Pulmonary artery endothelial cell (primary cell): ENCODE measurements around the gene PPT2. TPM values are rescaled to one million over a fixed set of nuclear protein-coding genes. Genes with fewer than 3 reads are reported as not detected.
A peak's percentile ranks its signal among the peaks of the same experiment; 100 is the strongest.
"Not testable (repeated sequence)": the region's sequence is repeated elsewhere in the genome, so short reads cannot be mapped to it uniquely, and the experiment has no call there.

ENCODE experiments used
- DNase-seq: peaks from one replicate; pipeline ENCODE4 v3.0.0-alpha.2; 2011; ENCODE audit warnings: low read depth, low spot score
- total RNA-seq: library from RNA; depleted of rRNA; stranded (reverse); fragments of >200 nt; gene quantifications from 2 replicates; pipeline ENCODE4 v1.2.3, GENCODE V29; 2014

PPT2 gene
- total RNA-seq, 1 donor from 2014 or later: 69.7 TPM

DNA sequence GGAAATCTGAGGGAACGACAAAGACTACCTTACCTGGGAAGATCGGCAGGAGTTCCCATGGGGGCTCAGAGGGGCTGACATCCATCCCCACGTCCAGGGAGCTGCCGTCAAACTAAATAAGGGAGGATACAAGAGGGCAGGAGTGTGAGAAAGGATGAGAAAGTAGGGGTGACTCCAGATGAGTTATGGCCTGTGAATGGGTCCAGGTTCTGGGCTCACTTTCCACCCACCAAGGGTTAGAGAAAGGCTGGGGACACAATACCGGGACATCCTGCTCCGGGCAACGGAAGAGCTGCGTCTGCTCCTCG lies 26.6 kb upstream of the PPT2 start:
- no peak for DNase-seq

DNA sequence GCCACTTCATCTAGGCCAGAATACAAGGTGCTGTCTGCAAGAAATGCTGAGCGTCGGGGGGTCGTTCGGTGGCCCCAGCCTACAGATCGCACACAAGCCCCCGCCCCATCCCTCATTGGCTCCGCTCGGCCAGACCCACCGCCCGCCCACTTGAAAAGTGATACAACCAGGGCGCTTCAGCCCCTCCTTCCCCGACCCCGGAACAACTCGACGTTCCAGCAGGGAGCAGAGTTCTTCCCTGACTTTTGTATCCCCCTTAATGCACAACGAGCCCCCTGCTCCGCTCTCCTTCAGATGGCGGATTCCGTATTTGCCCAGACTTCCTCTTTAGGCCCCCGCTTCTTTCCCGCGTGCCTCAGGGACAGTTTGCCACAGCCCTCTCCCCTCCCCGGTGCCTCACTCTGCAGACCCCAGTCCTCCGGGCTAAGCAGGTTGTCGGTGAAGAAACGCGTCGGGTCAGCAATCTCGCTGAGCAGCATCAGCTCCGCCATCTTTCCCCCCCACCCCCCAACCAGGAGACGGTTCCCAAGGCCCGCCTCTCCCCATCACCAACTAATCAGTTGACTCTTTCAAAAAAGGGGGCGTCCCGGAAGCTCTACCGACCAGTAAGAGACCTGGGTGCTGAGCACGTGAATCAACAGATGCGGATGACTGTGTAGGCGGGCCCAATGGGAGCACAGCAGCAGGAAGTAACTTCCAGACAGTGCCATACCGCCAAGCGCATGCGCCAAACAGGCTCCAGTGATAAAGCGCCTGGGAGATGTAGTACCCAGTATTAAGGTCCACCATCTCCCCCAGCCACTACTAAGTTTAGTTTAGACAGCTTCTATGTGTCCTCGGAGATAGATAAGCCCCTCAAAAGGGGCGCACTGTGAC lies 26.0 kb upstream of the PPT2 start, which contains the start of gene ATF6B:
ATF6B (minus strand) TSS at position 530 of the 876 bp plus-strand sequence; CDS start at position 491, 39 bp downstream.
- DNase-seq: peak; percentile 99

DNA sequence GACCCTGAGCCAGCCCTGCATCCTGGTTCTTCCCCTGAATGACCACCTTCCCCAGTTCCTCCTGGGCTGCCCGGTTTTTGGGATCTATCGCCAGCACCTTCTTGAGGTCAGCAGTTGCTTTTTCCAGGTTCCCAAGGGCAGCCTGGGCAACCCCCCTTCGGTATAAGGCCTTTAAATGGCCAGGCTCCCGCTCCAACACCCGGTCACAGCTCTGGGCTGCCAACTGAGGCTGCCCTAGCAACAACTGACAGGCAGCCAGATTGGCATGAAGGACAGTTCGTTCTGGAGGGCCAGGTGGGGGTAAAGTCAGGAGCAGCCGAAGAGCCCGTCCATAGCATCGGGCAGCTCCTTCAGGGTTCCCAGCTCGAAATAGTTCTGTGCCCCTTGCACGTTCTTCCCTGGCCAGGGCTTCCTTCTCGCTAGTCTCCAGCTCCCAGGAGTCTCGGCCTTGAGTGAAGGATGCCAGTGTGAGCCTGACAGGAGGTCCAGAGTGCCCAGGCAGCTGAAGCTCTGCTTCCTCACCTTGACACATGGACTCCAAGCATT lies 25.1 kb upstream of the PPT2 start:
- DNase-seq: no peak

DNA sequence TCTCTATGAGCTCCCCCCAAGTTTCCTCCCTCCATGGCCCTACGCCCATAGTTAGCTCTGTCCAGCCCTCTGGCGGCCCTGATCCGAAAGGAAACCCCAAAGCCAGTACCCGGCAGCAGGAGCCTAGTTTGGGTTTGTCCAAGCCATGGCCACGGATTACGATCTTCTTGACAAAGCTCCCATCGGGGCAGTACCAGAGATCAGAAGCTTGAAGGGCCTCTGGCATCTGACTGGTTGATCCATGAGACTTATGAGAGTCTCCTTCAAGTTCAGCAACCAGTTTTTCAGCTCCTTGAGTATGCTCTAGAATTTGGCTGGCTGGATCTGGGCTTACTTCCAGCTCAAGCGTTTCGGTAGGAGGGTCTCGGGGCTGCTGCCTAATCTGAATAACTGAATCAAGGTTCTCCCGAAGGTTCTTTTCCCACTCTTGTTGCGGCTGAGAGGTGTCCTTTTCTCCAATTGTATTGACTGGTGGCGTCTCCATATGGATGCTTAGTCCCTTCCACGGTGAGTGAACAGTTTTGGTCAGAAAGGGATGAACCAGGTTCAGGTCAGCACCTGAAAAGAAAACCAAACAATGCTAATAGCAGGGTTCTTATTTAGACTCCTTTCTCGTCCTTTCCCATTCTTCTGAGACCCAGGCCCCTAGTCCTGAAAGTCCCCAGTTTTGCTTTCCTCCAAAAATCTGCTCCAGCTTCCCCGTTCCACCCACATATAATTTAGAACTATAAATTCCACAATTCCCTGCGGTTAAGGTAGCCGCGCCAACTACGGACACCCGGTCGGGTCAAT lies 24.4 kb upstream of the PPT2 start:
- no peak for DNase-seq

DNA sequence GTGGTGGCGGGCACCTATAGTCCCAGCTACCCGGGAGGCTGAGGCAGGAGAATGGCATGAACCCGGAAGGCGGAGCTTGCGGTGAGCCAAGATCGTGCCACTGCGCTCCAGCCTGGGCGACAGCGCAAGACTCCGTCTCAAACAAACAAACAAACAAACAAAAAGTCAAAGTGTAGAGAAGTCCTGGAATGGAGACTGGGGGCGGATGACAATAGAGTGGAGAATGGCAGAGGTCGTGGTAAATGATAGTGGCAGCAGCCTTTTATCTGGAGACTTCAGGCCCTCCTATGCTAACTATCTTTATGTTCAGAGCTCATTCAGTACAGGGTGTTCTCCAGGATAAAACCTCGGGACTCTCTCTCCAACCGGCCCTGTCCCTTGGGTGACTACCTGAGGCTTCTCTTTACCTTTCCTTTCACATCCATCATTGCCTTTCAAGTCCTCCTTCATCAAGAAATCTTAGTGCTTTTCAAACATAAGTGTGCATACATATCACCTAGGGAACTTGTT lies 22.4 kb upstream of the PPT2 start:
- no peak for DNase-seq

DNA sequence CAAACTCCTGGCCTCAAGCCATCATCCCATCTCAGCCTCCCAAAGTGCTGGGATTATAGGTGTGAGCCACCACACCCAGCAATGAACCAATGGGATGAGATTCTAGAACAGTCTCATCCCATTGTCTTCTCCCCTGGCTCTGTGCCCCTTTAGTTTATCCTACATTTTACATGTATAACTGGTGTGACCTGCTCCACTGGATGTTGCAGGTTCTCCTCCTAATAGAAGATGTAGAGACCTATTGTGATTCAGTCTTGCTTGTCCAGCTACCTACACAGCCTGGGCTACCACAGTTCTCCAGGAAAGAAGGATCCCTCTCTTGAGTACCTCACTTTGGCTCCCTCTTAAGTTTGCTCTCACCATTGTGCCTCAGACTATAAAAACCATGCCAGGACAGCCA lies 21.8 kb upstream of the PPT2 start:
- DNase-seq: no peak

DNA sequence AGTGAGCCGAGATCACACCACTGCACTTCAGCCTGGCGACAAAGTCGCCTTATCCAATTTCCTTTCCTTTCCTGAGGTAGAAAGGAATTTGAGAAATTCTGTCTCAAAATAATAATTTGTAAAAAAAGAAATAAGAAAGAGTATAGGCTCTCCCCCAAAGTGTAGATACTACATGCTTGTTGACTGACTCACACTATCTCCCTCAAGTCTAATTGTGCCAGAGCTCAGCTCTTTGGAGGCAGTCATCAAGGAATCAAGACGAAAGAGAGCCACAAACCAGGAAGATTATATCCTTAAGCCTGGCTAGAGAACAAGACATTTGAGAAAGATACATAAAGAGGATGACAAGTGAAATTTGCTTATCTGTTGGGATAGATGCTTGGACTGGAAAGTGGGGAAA lies 20.2 kb upstream of the PPT2 start:
- no peak for DNase-seq

DNA sequence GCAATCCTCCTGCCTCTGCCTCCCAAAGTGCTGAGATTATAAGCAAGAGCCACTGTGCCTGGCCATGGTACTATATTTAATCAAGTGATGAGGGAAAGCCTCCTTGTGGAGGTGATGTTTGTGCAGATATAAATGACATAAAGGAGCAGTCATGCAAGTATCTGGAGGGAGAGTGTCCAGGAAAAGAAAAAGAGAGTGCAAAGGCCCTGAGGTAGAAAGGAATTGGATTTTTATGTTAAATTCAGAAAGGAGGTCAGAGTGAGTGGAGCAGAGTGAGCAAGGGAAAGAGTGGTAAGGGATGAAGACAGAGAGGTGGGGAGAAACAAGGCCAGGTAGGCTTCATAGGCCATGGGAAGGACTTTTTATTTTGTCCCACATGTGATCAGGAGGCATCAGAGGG lies 16.5 kb upstream of the PPT2 start:
- no peak for DNase-seq

DNA sequence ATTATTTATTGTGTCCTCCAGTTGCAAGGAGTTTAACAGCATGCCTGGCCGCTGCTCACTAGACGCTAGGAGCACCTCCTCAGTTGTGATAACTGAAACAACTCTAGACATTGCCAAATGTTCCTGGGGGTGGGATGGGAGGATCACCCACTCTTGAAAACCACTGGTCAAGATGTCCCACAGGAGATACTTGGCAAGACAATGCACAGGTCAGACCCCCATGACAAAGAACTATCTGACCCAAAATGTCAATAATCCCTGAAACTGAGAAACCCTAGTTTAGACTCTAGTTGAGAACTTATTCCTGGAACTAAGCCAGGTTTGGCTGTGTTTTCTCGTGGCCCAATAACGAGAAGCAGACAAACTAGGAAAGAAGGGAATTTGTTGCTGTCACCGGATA lies 14.4 kb upstream of the PPT2 start:
- DNase-seq: no peak

DNA sequence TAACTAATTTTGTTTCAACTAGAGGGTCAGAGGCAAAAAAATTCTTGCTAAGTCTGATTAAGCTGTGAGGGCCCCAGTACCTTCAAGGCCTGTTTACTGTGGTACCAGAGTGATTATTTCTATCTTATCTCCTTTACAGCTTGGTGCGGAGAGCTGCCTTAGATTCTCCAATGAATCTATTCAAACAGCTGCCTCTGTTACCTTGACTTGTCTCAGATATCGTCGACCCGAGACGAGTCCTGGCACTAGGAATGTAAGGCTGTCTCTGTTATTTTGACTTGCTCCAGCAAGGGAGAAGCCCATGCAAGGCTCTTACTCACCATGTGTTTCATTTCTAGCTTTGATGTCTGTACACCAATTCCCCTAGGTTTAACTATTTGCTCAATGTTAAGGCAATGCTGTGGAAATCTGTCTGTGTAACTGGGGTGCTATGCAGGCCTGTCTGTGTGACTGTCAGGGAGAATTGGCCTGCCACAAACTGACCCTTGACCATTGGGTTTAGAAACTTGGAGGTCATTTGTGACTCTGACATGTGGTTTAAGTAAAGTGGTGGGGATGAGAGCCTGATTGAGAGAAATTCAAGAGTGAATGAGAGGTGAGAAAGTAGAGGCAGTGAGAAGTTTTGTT lies 13.4 kb upstream of the PPT2 start:
- DNase-seq: no peak

DNA sequence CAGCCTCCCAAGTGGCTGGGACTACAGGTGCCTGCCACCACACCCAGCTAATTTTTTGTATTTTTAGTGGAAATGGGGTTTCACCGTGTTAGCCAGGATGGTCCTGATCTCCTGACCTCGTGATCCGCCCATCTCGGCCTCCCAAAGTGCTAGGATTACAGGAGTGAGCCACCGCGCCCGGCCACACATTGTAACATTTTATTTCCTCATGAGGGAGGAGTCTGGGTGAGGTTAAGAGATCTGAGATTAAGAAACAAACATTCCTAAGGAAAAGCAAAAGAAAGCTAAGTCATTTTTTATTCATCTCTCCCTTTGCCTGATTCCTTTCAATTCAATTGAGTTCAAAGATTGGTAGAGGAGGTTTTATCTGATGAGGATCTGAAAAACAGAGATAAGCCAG lies 9.7 kb upstream of the PPT2 start:
- DNase-seq: not testable (repeated sequence)

DNA sequence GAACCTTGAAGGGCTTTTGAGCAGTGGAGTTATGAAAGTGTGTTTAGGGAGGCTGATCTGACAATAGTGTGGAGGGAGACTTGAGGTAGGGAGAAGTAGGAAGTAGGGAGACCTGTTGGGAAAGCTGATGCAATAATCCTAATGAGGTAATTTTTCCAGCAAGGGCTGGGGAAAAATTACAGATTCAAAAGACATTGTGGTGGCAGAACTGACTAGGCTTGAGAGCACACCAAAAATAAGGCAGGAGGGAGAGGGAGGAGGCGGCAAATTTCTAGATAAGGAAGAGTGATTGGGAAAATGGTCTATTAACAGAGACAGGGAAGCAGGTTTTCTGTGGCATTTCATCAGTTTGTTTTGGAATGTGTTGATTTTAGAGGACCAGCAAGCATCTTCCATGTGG lies 7.7 kb upstream of the PPT2 start:
- no peak for DNase-seq

DNA sequence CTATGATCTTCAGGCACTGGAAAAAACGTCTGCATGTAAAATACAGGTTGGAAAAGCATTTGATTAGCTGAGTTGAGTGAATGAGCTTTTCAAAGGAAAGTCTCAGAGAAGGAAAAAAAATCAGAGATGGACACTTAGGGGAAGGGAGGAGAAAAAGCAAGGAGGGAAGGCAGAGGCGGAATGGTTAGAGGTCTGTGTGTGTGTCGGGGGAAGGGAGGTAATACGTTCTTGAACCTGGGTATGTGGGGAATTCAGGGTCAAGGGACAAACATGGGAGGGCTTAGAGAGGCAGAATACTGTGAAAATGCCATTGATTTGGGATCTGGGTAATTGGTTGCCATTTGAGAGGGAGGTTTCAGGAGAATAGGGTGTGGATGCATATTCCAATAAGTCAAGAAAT lies 7.3 kb upstream of the PPT2 start:
- no peak for DNase-seq

DNA sequence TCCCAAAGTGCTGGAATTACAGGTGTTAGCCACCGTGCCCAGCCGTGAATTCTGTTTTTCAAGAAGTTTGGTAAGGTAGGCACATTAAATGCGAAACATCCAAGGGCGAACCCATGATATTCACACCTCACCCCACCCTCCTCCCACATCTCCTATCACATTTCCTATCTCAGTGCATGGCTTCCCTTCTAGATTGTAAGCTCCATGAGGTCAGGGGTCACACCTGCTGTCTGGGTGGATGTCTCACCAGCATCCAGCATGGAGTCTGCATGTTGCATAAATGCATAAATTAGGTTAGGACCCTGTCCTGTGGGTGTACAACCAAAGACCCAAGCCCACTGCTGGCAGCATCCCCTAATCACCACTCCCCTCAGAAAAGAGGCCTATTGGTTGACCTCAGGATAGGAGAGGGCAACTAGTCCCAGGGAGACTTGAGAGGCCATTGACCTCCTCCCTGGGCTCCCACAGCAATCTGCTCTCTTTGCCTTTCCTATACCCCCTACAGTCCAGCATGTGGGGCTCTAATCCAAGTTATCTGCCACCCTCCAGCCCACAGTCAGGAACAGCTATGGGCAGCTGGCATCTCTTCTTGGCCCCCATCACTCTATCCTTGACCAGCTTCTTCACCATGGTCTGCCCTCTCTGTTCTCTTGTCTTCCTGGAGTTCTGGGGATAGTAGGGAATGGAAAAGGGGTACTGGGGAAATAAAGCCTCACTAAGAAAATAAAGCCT lies 6.4 kb upstream of the PPT2 start:
- no peak for DNase-seq

DNA sequence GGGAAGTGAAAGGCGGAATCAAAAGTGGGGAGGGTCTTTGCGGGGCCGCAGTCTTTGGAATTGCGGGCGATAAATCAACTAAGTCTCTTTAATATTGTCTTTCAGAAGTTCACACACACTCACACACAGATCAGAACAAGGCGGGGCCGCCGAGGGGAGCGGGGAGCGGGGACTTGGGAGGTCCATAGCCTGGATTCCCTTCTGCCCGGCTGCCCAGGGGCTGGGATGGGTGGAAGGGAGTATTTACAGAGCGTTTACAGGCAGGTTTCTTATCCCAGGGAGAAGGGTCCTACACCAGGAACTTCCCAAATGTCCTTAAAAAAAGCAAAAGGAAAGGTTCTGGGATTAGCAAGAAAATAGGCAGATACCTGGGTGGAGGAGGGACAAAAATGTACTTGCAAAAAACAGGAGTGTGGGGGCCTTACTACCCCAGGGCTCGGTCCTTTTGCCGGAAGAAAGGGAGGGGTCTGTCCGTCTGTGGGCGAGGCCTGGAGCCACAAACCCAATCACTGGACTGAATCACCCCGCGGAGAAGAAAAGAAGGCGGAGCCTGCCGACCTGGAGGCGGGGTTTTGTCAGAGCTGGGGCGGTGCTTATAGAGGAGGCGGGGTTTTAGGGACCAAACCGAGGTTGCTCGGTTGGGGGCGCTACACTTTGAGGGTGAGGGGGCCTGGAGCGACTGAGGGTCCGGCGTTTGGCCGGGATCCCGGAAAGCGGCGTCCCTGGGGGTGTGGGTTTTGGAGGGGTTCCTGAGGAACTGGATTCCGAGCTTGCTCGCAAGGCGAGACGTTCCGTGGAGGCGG lies 5.5 kb upstream of the PPT2 start:
- no peak for DNase-seq

DNA sequence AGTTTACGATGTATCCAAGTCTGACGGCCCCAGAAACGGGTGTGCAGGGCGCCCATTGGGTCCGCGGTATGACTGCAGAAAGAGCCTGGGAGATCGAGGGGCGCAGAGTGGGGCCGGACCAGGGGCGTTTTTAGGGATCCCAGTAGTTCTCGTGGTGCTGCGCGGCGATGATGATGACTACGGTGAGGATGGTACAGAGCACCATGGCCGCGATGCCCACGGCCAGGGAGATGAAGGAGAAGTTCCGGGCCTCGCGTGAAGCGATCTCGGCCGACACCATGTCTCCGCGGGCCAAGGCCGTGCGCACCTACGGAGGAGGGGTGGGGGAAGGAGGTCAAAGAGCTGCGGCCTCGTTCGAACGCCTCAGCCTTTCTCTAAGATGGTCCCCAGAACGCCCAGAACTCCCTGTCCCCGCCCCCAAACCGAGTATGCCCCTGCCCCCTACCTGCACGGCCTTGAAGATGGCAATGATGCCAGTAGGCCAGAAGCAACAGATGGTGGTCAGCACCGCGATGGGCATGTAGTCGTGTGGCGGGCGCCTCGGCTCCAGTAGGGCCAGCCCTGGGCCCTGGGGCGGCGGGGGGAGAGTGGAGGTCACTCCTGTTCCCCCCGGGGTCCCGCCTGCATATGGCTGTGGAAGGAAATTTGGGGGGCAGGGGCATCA lies 4.7 kb upstream of the PPT2 start:
- DNase-seq: no peak

DNA sequence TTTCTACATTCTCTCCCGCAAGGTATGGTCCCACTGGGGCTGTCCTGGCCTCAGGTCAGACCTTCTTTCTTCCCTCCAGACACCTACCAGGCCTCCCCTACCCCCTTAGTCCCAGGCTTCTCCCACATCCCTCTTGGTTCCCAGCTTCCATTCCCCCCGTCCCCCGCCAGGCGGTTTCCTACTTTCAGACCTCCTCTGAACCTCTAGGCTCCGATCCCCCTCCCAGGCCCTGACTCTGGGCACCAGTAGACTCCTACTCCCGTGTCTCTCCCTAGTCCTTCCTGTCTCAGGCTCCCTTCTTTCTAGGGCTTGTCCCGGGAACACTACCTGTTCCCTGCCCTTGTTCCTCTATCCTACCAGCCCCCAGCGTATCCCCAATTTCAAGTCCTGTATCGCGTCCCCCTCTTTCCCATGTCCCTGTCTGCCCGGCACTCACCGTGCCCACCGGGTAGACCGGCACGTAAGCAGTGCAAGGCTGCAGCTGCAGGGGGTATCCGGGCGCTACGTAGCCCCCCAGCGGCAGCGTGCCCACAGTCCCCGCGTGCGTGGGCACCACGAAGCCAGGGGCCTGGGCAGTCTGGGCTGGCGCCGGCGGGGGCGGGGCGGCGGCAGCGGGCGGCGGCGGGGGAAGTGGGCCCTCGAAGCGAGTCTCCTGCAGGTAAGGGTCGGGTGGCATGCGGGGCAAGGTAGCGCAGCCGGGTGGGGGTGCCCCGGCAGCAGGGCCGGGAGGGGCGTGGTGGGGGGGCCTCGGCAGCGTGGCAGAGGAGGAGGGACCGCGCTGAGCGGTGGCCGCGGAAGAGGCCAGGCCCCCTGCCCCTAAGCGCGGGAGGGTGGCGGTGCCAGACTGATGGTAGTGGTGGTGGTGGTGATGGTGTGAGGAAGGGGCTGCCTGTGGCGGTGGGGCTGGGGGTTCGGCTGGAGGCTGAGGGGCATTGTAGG lies 3.7 kb upstream of the PPT2 start:
- DNase-seq: no peak

DNA sequence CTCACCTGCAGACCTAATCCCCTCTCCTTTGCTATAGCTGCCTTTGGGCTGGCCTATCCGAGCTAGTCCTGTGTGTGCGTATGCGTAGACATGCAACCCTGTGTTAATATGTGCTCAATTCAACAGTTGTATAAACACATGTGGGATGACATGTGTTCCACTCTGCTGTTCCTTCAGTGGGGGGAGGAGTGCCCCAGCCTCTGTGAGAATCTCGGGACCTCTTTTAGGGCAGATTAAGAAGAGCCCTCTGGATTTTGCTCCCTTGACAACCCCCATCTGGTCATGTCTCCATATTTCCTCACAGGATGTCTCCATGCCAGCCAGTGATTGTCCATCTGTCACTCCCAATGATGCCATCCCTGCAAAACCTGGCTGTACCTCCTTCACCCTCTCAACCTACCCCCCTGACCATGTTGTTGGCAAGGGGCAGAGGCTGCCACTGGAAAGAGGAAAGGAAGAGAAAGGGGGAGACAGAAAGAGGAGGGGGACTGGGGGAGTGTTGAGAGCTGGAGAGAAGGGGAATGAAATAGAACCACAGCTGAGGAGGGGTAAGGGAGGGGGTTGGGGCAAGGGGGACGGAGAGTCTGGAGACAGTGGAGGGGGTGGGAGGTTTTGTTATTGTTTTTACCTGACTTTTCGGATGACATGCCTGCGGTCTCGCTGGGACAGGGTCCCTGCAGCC lies 2.6 kb upstream of the PPT2 start:
- DNase-seq: no peak
